ENCODE results near the gene TIMP3. TPM values are rescaled to one million over a fixed set of nuclear protein-coding genes. Genes with fewer than 3 reads are reported as not detected.

Gene TIMP3
- polyA plus RNA-seq, 1 of the 3 experiments (the other 2 are of a cell fraction), result 26.1 TPM

GRCh38 chr22:32805361-32805881 lies 3.9 kb downstream of the TIMP3 start:
- Histone ChIP-seq H3K27ac (ENCODE audit: low read depth in 2 of 2, low read length in 1 of 2) (no peak overlapping the region), H3K36me3 (replicated peaks in 1 of 2; ENCODE audit: control insufficient read depth in 1 of 2, insufficient read depth in 2 of 2, low read length in 1 of 2) (no peaks in the 10 kb centered on the region), H3K9me3 (no peaks in the 10 kb centered on the region), H3K4me1 (ENCODE audit: control insufficient read depth in 1 of 2, insufficient read depth in 2 of 2, low read depth in 1 of 2, low read length in 1 of 2) (peaks cover 8 to 26% of the 10 kb centered on the region in 2 experiments; a peak in 3 of 4 replicates), H3K79me2 (ENCODE audit: insufficient read depth) (peaks cover 11% of the 10 kb centered on the region; the same call in 1 of the 2 replicates), H2AFZ (ENCODE audit: low read depth) (no peak overlapping the region), H3K27me3 (ENCODE audit: insufficient read depth) (no peaks in the 10 kb centered on the region), H3F3A (replicated peaks; ENCODE audit: insufficient read depth) (no peaks in the 10 kb centered on the region), H3K9me2 (no peaks in the 10 kb centered on the region), H3K4me2 (no peak overlapping the region), H4K20me1 (ENCODE audit: insufficient read depth) (0 out of 2 replicates have a peak, but pooled peaks cover 11% of the 10 kb centered on the region), H3K4me3 (ENCODE audit: low read depth in 2 of 2, low read length in 1 of 2) (no peak overlapping the region), H3K9ac (no peak overlapping the region)
- ChIA-PET POLR2A (no interaction called here), CTCF (interaction anchor here (0.6 to 12.7 kb wide), 8 partner anchors 9 to 404 kb away, joined by 3 to 92 read pairs (median 3); no protein-coding TSS in a partner anchor)
- TF ChIP-seq FOXJ3 (CRISPR knock-in tag; IDR thresholded peaks at IDR 0.05) (no peak), CTCF (IDR thresholded peaks at IDR 0.05) (no peak), YY1 (IDR thresholded peaks at IDR 0.05; ENCODE audit: low read depth) (no peak), RCOR1 (IDR thresholded peaks at IDR 0.05; ENCODE audit: low read length) (no peak), EP300 (IDR thresholded peaks at IDR 0.05; ENCODE audit: borderline replicate concordance in 1 of 2, low read depth in 1 of 2, low read length in 1 of 2) (no peak), JUND (IDR thresholded peaks at IDR 0.05) (no peak), MEF2A (IDR thresholded peaks at IDR 0.05; ENCODE audit: borderline replicate concordance, low read depth) (no peak), EZH2phosphoT487 (IDR thresholded peaks at IDR 0.05; ENCODE audit: borderline replicate concordance, low read depth) (no peak), TEAD4 (IDR thresholded peaks at IDR 0.05; ENCODE audit: borderline replicate concordance, insufficient read depth) (no peak), RAD21 (IDR thresholded peaks at IDR 0.05; ENCODE audit: low read length) (no peak), POLR2AphosphoS5 (IDR thresholded peaks at IDR 0.05; ENCODE audit: low read depth, low read length) (no peak), ZBTB33 (IDR thresholded peaks at IDR 0.05; ENCODE audit: borderline replicate concordance, low read depth) (no peak), REST (IDR thresholded peaks at IDR 0.05; ENCODE audit: low read depth, low read length) (no peak), RFX5 (IDR thresholded peaks at IDR 0.05; ENCODE audit: low read length) (no peak), ELF1 (IDR thresholded peaks at IDR 0.05) (no peak)
- TF ChIP-seq, protein P1, sequence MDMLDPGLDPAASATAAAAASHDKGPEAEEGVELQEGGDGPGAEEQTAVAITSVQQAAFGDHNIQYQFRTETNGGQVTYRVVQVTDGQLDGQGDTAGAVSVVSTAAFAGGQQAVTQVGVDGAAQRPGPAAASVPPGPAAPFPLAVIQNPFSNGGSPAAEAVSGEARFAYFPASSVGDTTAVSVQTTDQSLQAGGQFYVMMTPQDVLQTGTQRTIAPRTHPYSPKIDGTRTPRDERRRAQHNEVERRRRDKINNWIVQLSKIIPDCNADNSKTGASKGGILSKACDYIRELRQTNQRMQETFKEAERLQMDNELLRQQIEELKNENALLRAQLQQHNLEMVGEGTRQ (IDR thresholded peaks at IDR 0.05; ENCODE audit: borderline replicate concordance, low read depth, low read length), result no peak
- no peak for DNase-seq
- 53% methylated on average over 2 of the region's 4 CpGs for WGBS (ENCODE audit: low lambda C conversion rate)

Measured in SK-N-SH (cell line).